T-helper 22 cell (primary cell): ENCODE results near the gene DLG5.
"Not testable (repeated sequence)": the region's sequence is repeated elsewhere in the genome, so short reads cannot be mapped to it uniquely, and the experiment has no call there.

Experiments used
- DNase-seq: peaks from one replicate; pipeline ENCODE4 v3.0.0-alpha.2; 2020; ENCODE audit warnings: low read depth

The DLG5 gene

GRCh38 chr10:77794256-77795142, 132.1 kb downstream of the DLG5 start:
- no peak for DNase-seq

- DNase-seq = no peak
Measured at GRCh38 chr10:77793831-77794230, 132.7 kb downstream of the DLG5 start.

- no peak for DNase-seq
Measured at GRCh38 chr10:77792155-77792554, 134.4 kb downstream of the DLG5 start.

GRCh38 chr10:77791506-77791905, 135.0 kb downstream of the DLG5 start:
- DNase-seq = no peak

- DNase-seq = no peak
Measured at GRCh38 chr10:77789861-77790260, 136.7 kb downstream of the DLG5 start.

GRCh38 chr10:77789016-77789415, 137.5 kb downstream of the DLG5 start:
- no peak for DNase-seq

- no peak for DNase-seq
Measured at GRCh38 chr10:77788496-77789010, 138.0 kb downstream of the DLG5 start.

- no peak for DNase-seq
Measured at GRCh38 chr10:77787440-77787839, 139.1 kb downstream of the DLG5 start.

GRCh38 chr10:77784856-77785255, 141.7 kb downstream of the DLG5 start:
- DNase-seq = no peak

- no peak for DNase-seq
Measured at GRCh38 chr10:77782328-77783061, 144.1 kb downstream of the DLG5 start.

- DNase-seq = no peak
Measured at GRCh38 chr10:77781451-77782327, 144.9 kb downstream of the DLG5 start.

- DNase-seq = no peak
Measured at GRCh38 chr10:77780180-77780579, 146.4 kb downstream of the DLG5 start.

- DNase-seq = no peak
Measured at GRCh38 chr10:77776487-77776886, 150.1 kb downstream of the DLG5 start.

- DNase-seq = no peak
Measured at GRCh38 chr10:77774940-77775391, 151.6 kb downstream of the DLG5 start.

GRCh38 chr10:77773631-77774426, 152.7 kb downstream of the DLG5 start:
- DNase-seq = no peak

- DNase-seq = not testable (repeated sequence)
Measured at GRCh38 chr10:77772852-77773600, 153.5 kb downstream of the DLG5 start.

GRCh38 chr10:77771851-77772250, 154.7 kb downstream of the DLG5 start:
- DNase-seq = no peak

- no peak for DNase-seq
Measured at GRCh38 chr10:77771450-77771849, 155.1 kb downstream of the DLG5 start.

GRCh38 chr10:77770868-77771175, 155.7 kb downstream of the DLG5 start:
- no peak for DNase-seq

GRCh38 chr10:77770081-77770867, 156.3 kb downstream of the DLG5 start:
- no peak for DNase-seq
